GM18519 (cell line): Measurements from ENCODE around the gene CCDC167.
"Not testable (repeated sequence)": the region's sequence is repeated elsewhere in the genome, so short reads cannot be mapped to it uniquely, and the experiment has no call there.

ENCODE experiments used
- ATAC-seq: cut with Tn5 transposase; IDR thresholded peaks from one replicate; pipeline ENCODE4 v1.9.1; 2021; ENCODE audit warnings: mild to moderate bottlenecking, moderate library complexity; ENCODE audit not compliant: unreplicated experiment, low FRiP score

The CCDC167 gene

GRCh38 chr6:37512400-37513011, 12.8 kb upstream of the CCDC167 start:
- no peak for ATAC-seq

- ATAC-seq = no peak
These were observed 12.3 kb upstream of the CCDC167 start for GRCh38 chr6:37511910-37512399.

- ATAC-seq = no peak
These were observed 11.5 kb upstream of the CCDC167 start for GRCh38 chr6:37511201-37511600.

- ATAC-seq = no peak
These were observed 8.2 kb upstream of the CCDC167 start for GRCh38 chr6:37507690-37508421.

GRCh38 chr6:37507077-37507476, 7.4 kb upstream of the CCDC167 start:
- ATAC-seq = no peak

- no peak for ATAC-seq
These were observed 6.8 kb upstream of the CCDC167 start for GRCh38 chr6:37506479-37506878.

GRCh38 chr6:37504024-37504423, 4.3 kb upstream of the CCDC167 start:
- no peak for ATAC-seq

- ATAC-seq = no peak
These were observed 3.7 kb upstream of the CCDC167 start for GRCh38 chr6:37503309-37503965.

- no peak for ATAC-seq
These were observed 3.1 kb upstream of the CCDC167 start for GRCh38 chr6:37502703-37503291.

GRCh38 chr6:37501632-37502491, 2.2 kb upstream of the CCDC167 start:
- no peak for ATAC-seq

- not testable (repeated sequence) for ATAC-seq
These were observed 1.2 kb upstream of the CCDC167 start for GRCh38 chr6:37500904-37501303.

- no peak for ATAC-seq
These were observed 558 bp upstream of the CCDC167 start for GRCh38 chr6:37500294-37500608.

- no peak for ATAC-seq
These were observed 2.5 kb downstream of the CCDC167 start for GRCh38 chr6:37496951-37497885.

- no peak for ATAC-seq
These were observed 4.3 kb downstream of the CCDC167 start for GRCh38 chr6:37495244-37495934.

- ATAC-seq = no peak
These were observed 6.1 kb downstream of the CCDC167 start for GRCh38 chr6:37493661-37493995.

- no peak for ATAC-seq
These were observed 6.6 kb downstream of the CCDC167 start for GRCh38 chr6:37492991-37493660.

- ATAC-seq = no peak
These were observed 7.3 kb downstream of the CCDC167 start for GRCh38 chr6:37492236-37492972.

GRCh38 chr6:37491830-37492208, 7.9 kb downstream of the CCDC167 start:
- no peak for ATAC-seq
